ENCODE measurements around the gene ZNF787. TPM values are rescaled to one million over a fixed set of nuclear protein-coding genes. Genes with fewer than 3 reads are reported as not detected.

The ZNF787 gene
- total and polyA plus RNA-seq, 2 of the 13 experiments (the other 11 are each of a cell fraction or from before 2014, with no cell fraction given) = 15.1 to 42.8 TPM

GRCh38 chr19:56140583-56141416 is 19.7 kb upstream of the ZNF787 start, which contains the start of gene ZNF444 (continued):
- no peak for TF ChIP-seq ZNF777 (CRISPR knock-in tag; IDR thresholded peaks at IDR 0.05)
- TF ChIP-seq HNF1B (CRISPR knock-in tag; IDR thresholded peaks at IDR 0.05) = peak; percentile 94
- no peak for TF ChIP-seq MTA3 (CRISPR knock-in tag; IDR thresholded peaks at IDR 0.05)
- TF ChIP-seq ZFP91 (CRISPR knock-in tag; IDR thresholded peaks at IDR 0.05; ENCODE audit: borderline replicate concordance) = peak; percentile 70; the same call in 1 of the 2 replicates
- TF ChIP-seq CAMTA2 (CRISPR knock-in tag; IDR thresholded peaks at IDR 0.05; ENCODE audit: borderline replicate concordance) = no peak
- no peak for TF ChIP-seq ZNF33A (CRISPR knock-in tag; IDR thresholded peaks at IDR 0.05; ENCODE audit: borderline replicate concordance)
- no peak for TF ChIP-seq SAFB2 (CRISPR knock-in tag; IDR thresholded peaks at IDR 0.05; ENCODE audit: borderline replicate concordance, low read depth)
- no peak for TF ChIP-seq ZNF318 (CRISPR knock-in tag; IDR thresholded peaks at IDR 0.05)
- TF ChIP-seq ZNF768 (CRISPR knock-in tag; IDR thresholded peaks at IDR 0.05) = no peak
- no peak for TF ChIP-seq SP140L (CRISPR knock-in tag; IDR thresholded peaks at IDR 0.05; ENCODE audit: borderline replicate concordance)
- no peak for TF ChIP-seq ZNF598 (CRISPR knock-in tag; IDR thresholded peaks at IDR 0.05; ENCODE audit: borderline replicate concordance)
- no peak for TF ChIP-seq ZNF781 (CRISPR knock-in tag; IDR thresholded peaks at IDR 0.05; ENCODE audit: borderline replicate concordance, not compliant biosample characterization)
- TF ChIP-seq THAP9 (CRISPR knock-in tag; IDR thresholded peaks at IDR 0.05; ENCODE audit: borderline replicate concordance) = peak; percentile 82; the same call in 1 of the 2 replicates

All from HepG2 (cell line).